Astrocyte (in vitro differentiated cells and primary cell): ENCODE measurements around the gene EIF4E. TPM values are rescaled to one million over a fixed set of nuclear protein-coding genes. Genes with fewer than 3 reads are reported as not detected.

Source experiments
- DNase-seq: peaks from one replicate; pipeline ENCODE4 v3.0.0-alpha.2; 2010; ENCODE audit warnings: low read depth
- FAIRE-seq: peaks from 2 replicates; lab custom pipeline; 2011; peaks lifted over from hg19 to GRCh38; lab: Jason Lieb, UNC
- H2AFZ ChIP-seq: 2 replicates; pipeline ENCODE4 v1.6.0; 2012; ENCODE audit warnings: low read depth, low read length, inconsistent platforms
- H3K27ac ChIP-seq: 2 replicates; pipeline ENCODE4 v1.5.1; 2011; ENCODE audit warnings: low read depth, low read length, inconsistent platforms
- H3K27me3 ChIP-seq: 2 replicates; pipeline ENCODE4 v1.6.0; 2011; ENCODE audit warnings: low read length, inconsistent platforms; ENCODE audit not compliant: insufficient read depth
- H3K36me3 ChIP-seq: 2 replicates; pipeline ENCODE4 v1.5.1; 2011; ENCODE audit warnings: low read length, inconsistent platforms; ENCODE audit not compliant: insufficient read depth
- H3K4me1 ChIP-seq: 2 replicates; pipeline ENCODE4 v1.5.1; 2011; ENCODE audit warnings: low read length, inconsistent platforms; ENCODE audit not compliant: insufficient read depth
- H3K4me2 ChIP-seq: 2 replicates; pipeline ENCODE4 v1.6.0; 2012; ENCODE audit warnings: low read length, inconsistent platforms
- H3K4me3 ChIP-seq: 2 replicates; pipeline ENCODE4 v1.5.1; 2011; ENCODE audit warnings: low read depth, mild to moderate bottlenecking, low read length, inconsistent platforms; ENCODE audit not compliant: insufficient read depth
- H3K79me2 ChIP-seq: 2 replicates; pipeline ENCODE4 v1.6.0; 2012; ENCODE audit warnings: mild to moderate bottlenecking, low read length, inconsistent platforms; ENCODE audit not compliant: insufficient read depth
- H3K9ac ChIP-seq: 2 replicates; pipeline ENCODE4 v1.6.0; 2012; ENCODE audit warnings: mild to moderate bottlenecking, low read length, inconsistent platforms
- H3K9me3 ChIP-seq: 2 replicates; pipeline ENCODE4 v1.5.1; 2012; ENCODE audit warnings: low read depth, mild to moderate bottlenecking, low read length, inconsistent platforms; ENCODE audit not compliant: insufficient read depth
- H4K20me1 ChIP-seq: 2 replicates; pipeline ENCODE4 v1.6.0; 2012; ENCODE audit warnings: low read length, inconsistent platforms; ENCODE audit not compliant: insufficient read depth
- H3K27ac Mint-ChIP-seq: one replicate; pipeline ENCODE4 v1.8.0; 2021; ENCODE audit warnings: mild to moderate bottlenecking, mixed read lengths; ENCODE audit not compliant: unreplicated experiment
- H3K27me3 Mint-ChIP-seq: one replicate; pipeline ENCODE4 v1.8.0; 2021; ENCODE audit warnings: low read depth, mixed read lengths; ENCODE audit not compliant: unreplicated experiment
- H3K36me3 Mint-ChIP-seq: one replicate; pipeline ENCODE4 v1.8.0; 2021; ENCODE audit warnings: low read depth, mixed read lengths; ENCODE audit not compliant: unreplicated experiment
- H3K4me1 Mint-ChIP-seq: one replicate; pipeline ENCODE4 v1.8.0; 2021; ENCODE audit warnings: low read depth, mixed read lengths; ENCODE audit not compliant: unreplicated experiment
- H3K4me3 Mint-ChIP-seq: one replicate; pipeline ENCODE4 v1.8.0; 2021; ENCODE audit warnings: mild to moderate bottlenecking, moderate library complexity, mixed read lengths; ENCODE audit not compliant: unreplicated experiment
- H3K9me3 Mint-ChIP-seq: one replicate; pipeline ENCODE4 v1.8.0; 2021; ENCODE audit warnings: mild to moderate bottlenecking, mixed read lengths; ENCODE audit not compliant: unreplicated experiment
- CTCF ChIP-seq: IDR thresholded peaks from 2 replicates; pipeline ENCODE4 v1.5.1; 2011; ENCODE audit warnings: low read depth, mild to moderate bottlenecking, inconsistent platforms, low read length, moderate library complexity; ENCODE audit not compliant: insufficient read depth
- EZH2 ChIP-seq: IDR thresholded peaks from 2 replicates; pipeline ENCODE4 v1.6.1; 2012; ENCODE audit warnings: mild to moderate bottlenecking, low read length, inconsistent platforms; ENCODE audit not compliant: insufficient read depth
- total RNA-seq: library from RNA; stranded (reverse); gene quantifications from 2 replicates; pipeline ENCODE4 v1.2.1, GENCODE V29; 2021

Gene EIF4E
- total RNA-seq, 1 donor from 2014 or later = 110 TPM

- Mint-ChIP-seq H3K36me3 (peaks cover 3% of the 10 kb centered on the region), H3K9me3 (peaks cover 3% of the 10 kb centered on the region), H3K27ac (no peak overlapping the region), H3K4me3 (no peak overlapping the region), H3K4me1 (peaks cover 7% of the 10 kb centered on the region), H3K27me3 (no peaks in the 10 kb centered on the region)
- H3K36me3 ChIP-seq = no peaks in the 10 kb centered on the region
- DNase-seq = peak; percentile 45
- H4K20me1 ChIP-seq = peaks cover 7% of the 10 kb centered on the region
- no peak for FAIRE-seq
- H3K4me2 ChIP-seq = no peak overlapping the region
- H3K27ac ChIP-seq = no peak overlapping the region
- no peaks in the 10 kb centered on the region for H3K9me3 ChIP-seq
- H2AFZ ChIP-seq = peak overlapping the region; percentile 74
- no peak overlapping the region for H3K9ac ChIP-seq
- H3K4me3 ChIP-seq = no peak overlapping the region
- H3K4me1 ChIP-seq = peaks cover 7% of the 10 kb centered on the region
- TF ChIP-seq CTCF (no peak), EZH2 (no peak)
- H3K79me2 ChIP-seq = peaks cover 14% of the 10 kb centered on the region
- no peaks in the 10 kb centered on the region for H3K27me3 ChIP-seq
Observed at GRCh38 chr4:98932539-98932938, 3.6 kb upstream of the EIF4E start.

- H3K27ac ChIP-seq = peak overlapping the region; percentile 99
- H3K9me3 ChIP-seq = no peaks in the 10 kb centered on the region
- peaks cover 25% of the 10 kb centered on the region for H4K20me1 ChIP-seq
- no peak for TF ChIP-seq EZH2
- Mint-ChIP-seq H3K36me3 (peaks cover 4% of the 10 kb centered on the region), H3K4me3 (peak overlapping the region; percentile 97), H3K27ac (peak overlapping the region; percentile 91), H3K27me3 (no peaks in the 10 kb centered on the region), H3K4me1 (peaks cover 17% of the 10 kb centered on the region), H3K9me3 (peaks cover 3% of the 10 kb centered on the region)
- peaks cover 35% of the 10 kb centered on the region for H3K79me2 ChIP-seq
- no peak for FAIRE-seq
- H3K4me3 ChIP-seq = peak overlapping the region; percentile 86
- H3K4me1 ChIP-seq = peaks cover 7% of the 10 kb centered on the region
- H3K4me2 ChIP-seq = peak overlapping the region; percentile 99
- peak overlapping the region; percentile 35 for H2AFZ ChIP-seq
- no peak for DNase-seq
- no peaks in the 10 kb centered on the region for H3K27me3 ChIP-seq
- peaks cover 4% of the 10 kb centered on the region for H3K36me3 ChIP-seq
- H3K9ac ChIP-seq = peak overlapping the region; percentile 97
Observed at GRCh38 chr4:98930311-98930865, 1.5 kb upstream of the EIF4E start.

GRCh38 chr4:98929341-98930267 lies 671 bp upstream of the EIF4E start:
- peaks cover 7% of the 10 kb centered on the region for H3K36me3 ChIP-seq
- peak overlapping the region; percentile 99 for H3K27ac ChIP-seq
- TF ChIP-seq EZH2 (no peak), CTCF (no peak)
- no peaks in the 10 kb centered on the region for H3K27me3 ChIP-seq
- peak overlapping the region; percentile 97 for H3K4me3 Mint-ChIP-seq
- DNase-seq (peak; percentile 98), FAIRE-seq (peak; percentile 23)
- peak overlapping the region; percentile 89 for H2AFZ ChIP-seq
- peaks cover 43% of the 10 kb centered on the region for H3K79me2 ChIP-seq
- H4K20me1 ChIP-seq = peaks cover 30% of the 10 kb centered on the region
- peak overlapping the region; percentile 97 for H3K9ac ChIP-seq
- H3K4me1 Mint-ChIP-seq = peaks cover 17% of the 10 kb centered on the region
- H3K27me3 Mint-ChIP-seq = no peaks in the 10 kb centered on the region
- H3K4me2 ChIP-seq = peak overlapping the region; percentile 99
- H3K27ac Mint-ChIP-seq = peak overlapping the region; percentile 91
- H3K4me3 ChIP-seq = peak overlapping the region; percentile 86
- no peaks in the 10 kb centered on the region for H3K9me3 ChIP-seq
- H3K36me3 Mint-ChIP-seq = peaks cover 6% of the 10 kb centered on the region
- peaks cover 3% of the 10 kb centered on the region for H3K9me3 Mint-ChIP-seq
- peaks cover 7% of the 10 kb centered on the region for H3K4me1 ChIP-seq
